Skeletal muscle satellite cell (primary cell): Measurements from ENCODE around the gene ARSA.
"Not testable (repeated sequence)": the region's sequence is repeated elsewhere in the genome, so short reads cannot be mapped to it uniquely, and the experiment has no call there.

Experiments
- H3K27me3 ChIP-seq: 2 replicates; pipeline ENCODE4 v1.7.0; 2013; ENCODE audit warnings: low read length; ENCODE audit not compliant: control insufficient read depth, insufficient read depth
- H3K36me3 ChIP-seq: 2 replicates; pipeline ENCODE4 v1.7.0; 2013; ENCODE audit warnings: mild to moderate bottlenecking, control low read depth, low read length; ENCODE audit not compliant: insufficient read depth
- H3K4me1 ChIP-seq: 2 replicates; pipeline ENCODE4 v1.7.0; 2013; ENCODE audit warnings: low read length; ENCODE audit not compliant: control insufficient read depth, insufficient read depth
- H3K4me2 ChIP-seq: 2 replicates; pipeline ENCODE4 v1.7.0; 2013; ENCODE audit warnings: mild to moderate bottlenecking, low read length
- H3K4me3 ChIP-seq: 2 replicates; pipeline ENCODE4 v1.7.0; 2013; ENCODE audit warnings: low read length
- H3K9ac ChIP-seq: 2 replicates; pipeline ENCODE4 v1.7.0; 2013; ENCODE audit warnings: mild to moderate bottlenecking, low read depth, low read length, moderate library complexity
- H3K9me3 ChIP-seq: replicated peaks from 2 replicates; pipeline ENCODE4 v1.7.0; 2013; ENCODE audit warnings: mild to moderate bottlenecking, control low read depth, low read length

ARSA gene

GRCh38 chr22:50612528-50613221, 15.3 kb downstream of the ARSA start:
- no peak overlapping the region for H3K4me3 ChIP-seq
- no peaks in the 10 kb centered on the region for H3K4me1 ChIP-seq
- H3K9ac ChIP-seq = no peak overlapping the region
- no peak overlapping the region for H3K4me2 ChIP-seq
- H3K36me3 ChIP-seq = no peaks in the 10 kb centered on the region
- H3K9me3 ChIP-seq = no peaks in the 10 kb centered on the region
- H3K27me3 ChIP-seq = peaks cover 37% of the 10 kb centered on the region

- Histone ChIP-seq H3K9ac (no peak overlapping the region), H3K4me1 (no peaks in the 10 kb centered on the region), H3K27me3 (peaks cover 43% of the 10 kb centered on the region), H3K4me3 (no peak overlapping the region), H3K4me2 (no peak overlapping the region), H3K9me3 (no peaks in the 10 kb centered on the region), H3K36me3 (no peaks in the 10 kb centered on the region)
Measured at GRCh38 chr22:50612168-50612527, 15.8 kb downstream of the ARSA start.

- Histone ChIP-seq H3K9ac (no peak overlapping the region), H3K4me1 (no peaks in the 10 kb centered on the region), H3K36me3 (no peaks in the 10 kb centered on the region), H3K4me3 (no peak overlapping the region), H3K27me3 (peaks cover 48% of the 10 kb centered on the region), H3K4me2 (no peak overlapping the region), H3K9me3 (no peaks in the 10 kb centered on the region)
Measured at GRCh38 chr22:50611341-50612060, 16.5 kb downstream of the ARSA start.

- no peak overlapping the region for H3K4me3 ChIP-seq
- H3K9me3 ChIP-seq = no peaks in the 10 kb centered on the region
- H3K27me3 ChIP-seq = peaks cover 57% of the 10 kb centered on the region
- H3K36me3 ChIP-seq = no peaks in the 10 kb centered on the region
- no peak overlapping the region for H3K4me2 ChIP-seq
- H3K4me1 ChIP-seq = no peaks in the 10 kb centered on the region
- no peak overlapping the region for H3K9ac ChIP-seq
Measured at GRCh38 chr22:50610581-50610980, 17.4 kb downstream of the ARSA start.

DNA sequence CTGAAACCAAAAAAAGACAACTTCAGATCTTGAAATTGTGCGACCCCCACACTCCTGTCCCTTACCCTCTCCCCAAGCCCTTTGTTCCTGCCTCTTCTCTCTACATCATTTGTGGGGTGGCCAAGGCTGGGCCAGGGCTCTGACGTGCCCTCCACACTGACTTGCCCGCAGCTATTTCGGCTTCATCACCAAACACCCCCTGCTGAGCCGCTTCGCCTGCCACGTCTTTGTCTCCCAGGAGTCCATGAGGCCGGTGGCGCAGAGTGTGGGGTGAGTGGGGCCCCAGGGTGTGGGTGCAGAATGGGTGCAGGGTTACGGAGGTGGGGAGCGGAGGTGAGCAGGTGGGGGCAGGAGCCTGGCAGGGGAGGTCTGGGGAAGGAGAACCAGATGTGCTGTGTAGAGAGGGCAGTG, 17.9 kb downstream of the ARSA start:
- Histone ChIP-seq H3K4me3 (no peak overlapping the region), H3K9ac (no peak overlapping the region), H3K4me1 (no peaks in the 10 kb centered on the region), H3K27me3 (peaks cover 62% of the 10 kb centered on the region), H3K36me3 (no peaks in the 10 kb centered on the region), H3K4me2 (no peak overlapping the region), H3K9me3 (no peaks in the 10 kb centered on the region)

DNA sequence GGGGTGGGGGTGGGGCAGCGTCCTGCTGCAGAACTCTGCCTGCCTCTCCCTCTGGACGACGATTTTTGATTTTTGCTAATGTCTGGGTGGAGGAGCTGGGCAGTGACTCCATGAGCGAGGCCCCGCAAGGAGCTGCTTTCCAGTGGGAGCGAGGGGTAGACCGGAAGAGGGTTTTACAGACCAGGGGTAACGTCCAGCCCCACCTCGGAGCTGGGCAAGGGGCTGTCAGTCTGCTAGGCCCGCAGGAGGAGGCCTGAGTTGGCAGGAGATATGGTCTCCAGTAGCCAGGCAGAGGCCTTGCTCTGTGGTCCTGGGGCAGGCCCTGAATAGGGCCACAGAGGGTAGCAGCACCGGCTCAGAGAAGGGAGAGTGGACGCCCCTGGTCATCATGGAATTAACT, 18.4 kb downstream of the ARSA start:
- Histone ChIP-seq H3K4me1 (no peaks in the 10 kb centered on the region), H3K27me3 (peaks cover 66% of the 10 kb centered on the region), H3K36me3 (no peaks in the 10 kb centered on the region), H3K9ac (no peak overlapping the region), H3K4me3 (no peak overlapping the region), H3K9me3 (no peaks in the 10 kb centered on the region), H3K4me2 (no peak overlapping the region)

DNA sequence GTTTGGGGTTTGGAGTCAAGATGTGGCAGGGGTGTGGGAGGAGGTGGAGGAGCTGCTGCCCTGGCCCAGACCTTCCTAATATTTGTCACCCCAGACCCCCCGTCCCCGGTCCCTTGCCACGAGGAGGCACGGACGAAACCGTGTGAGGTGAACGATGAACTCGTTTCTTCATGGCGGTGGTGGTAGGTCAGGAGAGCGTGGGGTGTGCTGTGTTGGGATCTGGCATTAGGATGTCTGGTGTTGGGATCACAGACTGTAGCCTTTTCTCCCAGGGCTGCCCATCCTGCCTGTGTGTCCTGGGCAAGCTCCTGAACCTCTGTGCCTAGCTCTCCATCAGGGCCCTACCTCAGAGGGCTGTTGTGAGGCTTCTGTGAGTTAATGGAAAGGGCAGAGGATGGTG, 19.0 kb downstream of the ARSA start:
- peaks cover 67% of the 10 kb centered on the region for H3K27me3 ChIP-seq

GRCh38 chr22:50608058-50608840, 19.7 kb downstream of the ARSA start:
- H3K27me3 ChIP-seq = peaks cover 68% of the 10 kb centered on the region
- H3K4me3 ChIP-seq, H3K9ac ChIP-seq, H3K9me3 ChIP-seq, H3K4me2 ChIP-seq, H3K36me3 ChIP-seq, H3K4me1 ChIP-seq: not testable (repeated sequence)

More for the DNA sequence above, 19.0 kb downstream of the ARSA start:
- no peak overlapping the region for H3K9ac ChIP-seq
- H3K36me3 ChIP-seq = no peaks in the 10 kb centered on the region
- no peaks in the 10 kb centered on the region for H3K4me1 ChIP-seq
- H3K4me2 ChIP-seq = no peak overlapping the region
- no peak overlapping the region for H3K4me3 ChIP-seq
- H3K9me3 ChIP-seq = no peaks in the 10 kb centered on the region

- Histone ChIP-seq H3K36me3 (no peaks in the 10 kb centered on the region), H3K4me1 (no peaks in the 10 kb centered on the region), H3K4me3 (no peak overlapping the region), H3K9ac (no peak overlapping the region), H3K9me3 (no peaks in the 10 kb centered on the region), H3K27me3 (peaks cover 69% of the 10 kb centered on the region), H3K4me2 (no peak overlapping the region)
Measured at GRCh38 chr22:50607659-50608020, 20.3 kb downstream of the ARSA start.

DNA sequence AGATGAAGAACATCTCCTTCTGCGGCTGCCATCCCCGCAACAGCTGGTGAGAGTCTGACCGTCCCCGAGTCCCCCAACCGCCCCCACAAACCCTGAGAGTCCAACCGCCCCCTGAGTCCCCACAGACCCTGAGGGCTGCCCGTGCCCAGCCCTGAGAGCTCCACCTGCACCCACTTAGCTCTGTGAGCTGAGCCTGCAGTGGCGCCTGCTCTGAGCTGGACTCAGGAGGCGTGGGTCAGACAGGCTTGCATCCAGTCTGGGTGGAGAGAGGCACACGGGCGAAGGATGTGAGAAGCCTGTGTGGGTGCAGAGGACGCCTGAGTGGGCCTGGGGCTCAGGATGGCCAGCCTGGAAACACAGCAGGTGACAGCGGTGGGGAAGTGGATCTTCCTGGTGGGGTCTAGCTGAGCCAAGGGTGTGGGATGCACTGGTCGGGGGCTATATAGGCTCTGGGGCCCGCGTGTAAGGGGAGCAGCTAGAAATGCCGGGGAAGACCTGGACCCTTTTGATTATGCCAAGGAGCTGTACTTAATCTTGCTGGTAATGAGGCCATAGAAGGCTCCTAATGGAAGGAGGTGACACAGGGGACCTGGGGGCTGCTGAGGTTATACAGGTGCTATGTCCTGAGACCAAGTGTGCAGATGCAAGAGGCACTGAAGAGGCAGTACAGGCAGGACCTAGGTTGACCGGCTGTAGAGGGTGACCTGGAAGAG, 20.9 kb downstream of the ARSA start:
- Histone ChIP-seq H3K4me1 (no peaks in the 10 kb centered on the region), H3K27me3 (peaks cover 71% of the 10 kb centered on the region), H3K4me3 (no peak overlapping the region), H3K9ac (no peak overlapping the region), H3K4me2 (no peak overlapping the region), H3K9me3 (no peaks in the 10 kb centered on the region), H3K36me3 (no peaks in the 10 kb centered on the region)

- Histone ChIP-seq H3K9ac (no peak overlapping the region), H3K4me3 (no peak overlapping the region), H3K4me1 (no peaks in the 10 kb centered on the region), H3K36me3 (no peaks in the 10 kb centered on the region), H3K27me3 (peaks cover 77% of the 10 kb centered on the region), H3K4me2 (no peak overlapping the region), H3K9me3 (no peaks in the 10 kb centered on the region)
Measured at GRCh38 chr22:50606165-50606945, 21.6 kb downstream of the ARSA start.
